Measurements from ENCODE around the gene ABR.
"Not testable (repeated sequence)": the region's sequence is repeated elsewhere in the genome, so short reads cannot be mapped to it uniquely, and the experiment has no call there.

ABR gene

DNA sequence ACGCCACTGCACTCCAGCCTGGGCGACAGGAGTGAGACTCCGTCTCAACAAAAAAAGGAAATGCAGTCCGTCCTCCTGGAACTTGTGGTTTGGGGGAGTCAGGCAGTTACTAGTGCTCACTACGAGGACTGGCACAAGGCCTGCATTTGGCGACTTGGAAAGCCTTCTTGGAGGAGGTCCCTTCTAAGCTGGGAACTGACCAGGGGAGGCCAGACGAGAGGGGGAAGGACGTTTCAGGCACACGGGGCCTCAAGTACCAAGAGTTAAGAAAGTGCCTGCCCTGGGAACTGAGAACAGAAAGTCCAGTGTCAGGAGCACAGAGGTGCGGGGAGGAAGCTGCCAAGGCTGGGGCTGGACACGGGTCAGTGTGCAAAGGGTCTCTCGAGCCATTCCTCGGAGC lies 89.9 kb downstream of the ABR start:
- DNase-seq, result no peak

GRCh38 chr17:1087381-1088241 lies 92.2 kb downstream of the ABR start:
- DNase-seq, result peak; percentile 83

DNA sequence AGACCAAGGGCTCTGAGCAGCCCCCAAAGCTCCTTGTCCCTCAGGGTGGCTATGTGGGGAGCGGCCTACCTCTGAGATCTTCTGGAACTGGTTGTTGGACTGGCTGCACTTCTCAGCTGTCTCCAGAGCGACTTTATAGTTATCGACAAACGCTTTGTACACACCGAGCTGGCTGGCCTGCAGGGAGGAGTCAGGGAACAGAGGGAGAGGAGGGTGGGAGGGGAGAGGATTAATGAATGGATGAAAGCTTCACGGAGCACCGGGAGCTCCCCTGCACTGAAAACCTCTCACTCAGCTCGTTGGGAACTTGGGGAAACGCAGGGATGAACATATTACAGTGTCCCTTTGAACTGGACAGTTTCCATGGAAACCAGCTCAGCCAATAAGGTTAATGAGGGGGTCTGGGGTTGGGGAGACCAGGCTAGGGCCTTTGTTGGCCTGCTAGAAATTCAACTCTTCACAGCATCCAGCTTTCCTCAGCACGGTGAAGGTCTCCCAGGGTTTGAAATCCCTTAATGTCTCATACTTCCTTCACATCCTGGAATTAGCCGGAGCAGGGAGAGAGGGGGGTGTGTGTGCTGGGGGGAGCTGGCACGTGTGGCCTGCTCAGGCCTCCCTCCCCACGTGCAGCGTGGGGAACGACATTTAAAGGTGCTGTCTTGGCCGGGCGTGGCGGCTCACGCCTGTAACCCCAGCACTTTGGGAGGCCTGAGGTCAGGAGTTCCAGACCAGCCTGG lies 96.2 kb downstream of the ABR start:
- DNase-seq, result no peak

DNA sequence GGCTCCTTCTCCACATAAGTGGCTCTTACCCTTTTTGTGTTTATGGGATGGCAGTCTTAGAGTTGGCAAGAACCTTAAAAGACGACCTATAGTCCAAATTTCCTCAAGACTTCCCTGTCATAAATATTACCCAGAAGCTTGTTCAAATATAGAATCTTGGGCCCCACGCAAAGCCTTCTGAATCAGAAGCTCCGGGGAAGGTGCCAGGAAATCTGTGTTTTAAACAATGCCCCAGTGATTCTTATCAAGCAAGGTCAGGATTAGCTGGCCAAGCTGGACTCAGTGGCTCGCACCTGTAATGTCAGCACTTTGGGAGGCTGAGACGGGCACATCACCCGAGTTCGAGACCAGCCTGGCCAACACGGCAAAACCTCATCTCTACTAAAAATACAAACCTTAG lies 97.2 kb downstream of the ABR start:
- DNase-seq, result no peak

GRCh38 chr17:1078831-1079561 lies 100.8 kb downstream of the ABR start:
- DNase-seq, result peak; percentile 41

- DNase-seq, result no peak
Observed at GRCh38 chr17:1077986-1078711, 101.6 kb downstream of the ABR start.

DNA sequence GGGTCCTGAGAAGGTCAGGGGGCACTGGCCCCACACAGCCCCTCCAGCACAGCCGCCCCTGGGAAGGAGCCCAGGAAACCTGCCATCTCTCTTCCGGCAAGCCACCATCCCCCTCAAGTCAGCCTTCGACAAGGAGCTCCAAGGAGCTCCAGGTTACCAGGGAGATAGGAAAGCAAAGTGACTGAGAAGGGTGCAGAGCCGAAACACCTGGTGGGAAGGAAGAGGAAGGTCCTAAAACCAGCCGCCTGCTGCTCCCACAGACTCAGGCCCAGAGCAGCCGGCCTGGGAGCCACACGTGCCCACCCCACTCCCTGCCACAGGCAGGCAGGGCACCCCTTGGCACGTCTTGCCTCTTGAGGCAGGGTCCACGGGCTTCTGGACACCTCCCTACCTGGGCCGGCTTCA lies 102.2 kb downstream of the ABR start:
- DNase-seq, result no peak

- no peak for DNase-seq
Observed at GRCh38 chr17:1076982-1077302, 102.8 kb downstream of the ABR start.

DNA sequence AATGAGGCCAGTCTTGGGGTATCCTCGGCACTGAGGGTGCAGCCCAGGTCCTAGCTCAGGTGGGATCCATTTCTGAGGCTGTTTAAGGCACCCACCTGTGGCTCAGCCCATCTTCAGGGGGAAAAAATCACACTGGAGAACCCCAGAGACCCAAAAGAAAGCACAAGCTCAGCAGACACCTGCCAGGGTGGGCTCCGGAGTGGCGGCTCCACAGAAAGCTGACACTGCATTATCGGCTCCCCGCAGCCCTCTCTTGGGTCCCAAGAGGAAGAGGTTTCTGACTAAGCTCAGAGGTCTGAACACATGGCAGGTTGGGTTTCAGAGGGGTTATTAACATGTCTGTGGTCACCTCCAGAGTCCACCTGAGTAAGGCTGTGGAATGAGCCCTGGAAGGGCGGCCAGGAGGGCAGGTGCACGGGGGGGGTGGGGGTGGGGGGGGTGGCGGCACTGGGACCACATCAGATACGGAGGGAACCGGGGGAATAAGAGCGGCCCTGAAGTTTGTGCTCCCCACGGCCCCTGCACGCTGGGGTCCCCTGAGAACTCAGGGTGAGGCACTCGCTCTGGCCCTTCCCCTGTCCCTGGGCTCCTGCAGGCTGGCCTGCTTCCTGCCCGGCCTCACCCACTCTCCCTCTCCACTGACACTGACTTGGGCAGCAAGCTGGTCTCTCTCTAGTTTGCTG lies 103.3 kb downstream of the ABR start:
- no peak for DNase-seq

DNA sequence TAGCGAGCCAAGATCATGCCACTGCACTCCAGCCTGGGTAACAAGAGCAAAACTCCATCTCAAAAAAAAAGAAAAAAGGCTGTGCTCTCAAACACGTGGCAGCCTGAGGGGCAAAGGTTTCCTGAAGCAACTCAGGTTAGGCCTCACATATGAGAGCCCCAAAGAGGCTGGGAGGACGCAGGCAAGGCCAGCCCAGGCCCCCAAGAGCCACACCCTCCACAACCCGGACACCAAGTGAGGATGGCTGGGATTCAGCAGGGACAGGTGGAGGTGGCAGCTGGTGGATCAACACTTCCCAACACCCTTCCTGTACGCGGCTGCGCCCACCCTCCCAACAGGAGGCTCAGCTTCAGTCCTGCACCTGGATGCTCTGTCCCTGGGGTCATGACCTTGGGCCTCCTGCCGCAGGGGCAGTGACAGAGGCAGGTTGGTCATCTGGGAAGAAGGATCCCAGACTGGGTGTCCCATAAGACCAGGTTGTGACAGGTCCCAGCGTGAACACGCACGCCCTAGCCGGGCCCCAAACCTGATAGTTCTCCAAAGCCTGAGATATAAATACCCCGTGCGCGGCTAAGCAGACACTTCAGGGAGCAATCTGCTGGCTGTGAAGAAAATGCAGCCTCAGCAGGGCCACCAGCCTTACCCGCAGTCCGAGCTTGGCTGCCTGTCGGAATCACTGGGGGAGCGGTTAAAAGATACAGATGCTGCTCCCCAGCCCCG lies 104.7 kb downstream of the ABR start:
- no peak for DNase-seq

GRCh38 chr17:1073963-1074625 lies 105.7 kb downstream of the ABR start:
- DNase-seq, result not testable (repeated sequence)

- DNase-seq, result no peak
Observed at GRCh38 chr17:1073241-1073962, 106.4 kb downstream of the ABR start.

DNA sequence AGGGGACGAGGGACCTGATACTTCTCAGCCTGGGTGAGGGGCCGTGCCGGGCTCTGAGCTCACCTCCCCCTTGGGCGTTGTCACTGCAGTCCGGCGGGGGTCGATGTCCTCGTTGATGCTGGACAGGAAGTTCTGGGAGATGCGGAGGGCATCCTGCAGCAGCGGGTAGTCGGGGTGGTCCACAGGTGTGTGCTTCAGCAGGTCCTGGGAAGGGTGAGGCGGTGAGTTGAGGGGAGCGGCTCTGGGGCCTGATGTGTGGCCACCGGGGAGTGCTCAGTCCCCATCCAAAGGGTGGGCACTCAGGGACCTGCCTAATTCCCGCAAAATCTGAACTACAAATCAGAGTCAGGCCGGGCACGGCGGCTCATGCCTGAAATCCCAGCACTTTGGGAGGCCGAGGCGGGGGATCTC lies 107.2 kb downstream of the ABR start:
- no peak for DNase-seq

GRCh38 chr17:1071103-1071825 lies 108.5 kb downstream of the ABR start:
- no peak for DNase-seq

DNA sequence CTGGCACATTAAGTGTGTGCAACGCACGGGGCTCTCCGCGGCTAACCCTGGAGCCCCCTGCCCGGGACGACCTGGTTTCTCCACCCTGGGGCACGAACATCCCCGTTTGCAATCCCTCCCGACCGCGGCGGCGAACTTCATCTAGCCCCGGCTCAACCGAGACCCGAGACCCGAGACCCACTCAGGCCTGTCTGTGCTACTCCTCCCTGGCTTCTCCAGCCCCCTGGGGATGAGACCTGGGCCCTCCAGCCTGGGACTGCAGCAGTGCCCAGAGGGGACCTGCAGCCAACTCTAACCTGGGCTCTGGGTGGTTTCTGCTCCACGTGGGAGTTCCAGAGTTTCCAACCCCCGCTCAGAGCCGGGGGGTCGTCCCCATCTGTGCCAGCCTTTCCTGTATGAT lies 109.4 kb downstream of the ABR start:
- no peak for DNase-seq

DNA sequence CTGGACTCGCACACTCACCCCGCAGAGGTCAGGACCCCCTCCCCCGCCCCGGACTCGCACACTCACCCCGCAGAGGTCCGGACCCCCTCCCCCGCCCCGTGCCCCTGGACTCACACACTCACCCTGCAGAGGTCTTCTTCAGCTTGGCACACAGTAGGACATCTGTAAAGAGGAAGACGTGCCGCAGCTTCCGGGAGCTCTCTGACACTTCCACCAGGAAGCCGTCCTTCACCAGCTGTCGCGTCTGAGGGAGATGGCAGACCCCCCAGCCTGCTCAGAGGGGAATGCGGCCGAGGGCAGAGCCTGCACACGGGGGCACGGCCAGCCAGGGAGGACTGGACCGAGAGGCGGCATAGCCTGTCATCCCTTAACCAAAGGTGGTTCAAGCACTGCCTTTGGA lies 109.9 kb downstream of the ABR start:
- no peak for DNase-seq

DNA sequence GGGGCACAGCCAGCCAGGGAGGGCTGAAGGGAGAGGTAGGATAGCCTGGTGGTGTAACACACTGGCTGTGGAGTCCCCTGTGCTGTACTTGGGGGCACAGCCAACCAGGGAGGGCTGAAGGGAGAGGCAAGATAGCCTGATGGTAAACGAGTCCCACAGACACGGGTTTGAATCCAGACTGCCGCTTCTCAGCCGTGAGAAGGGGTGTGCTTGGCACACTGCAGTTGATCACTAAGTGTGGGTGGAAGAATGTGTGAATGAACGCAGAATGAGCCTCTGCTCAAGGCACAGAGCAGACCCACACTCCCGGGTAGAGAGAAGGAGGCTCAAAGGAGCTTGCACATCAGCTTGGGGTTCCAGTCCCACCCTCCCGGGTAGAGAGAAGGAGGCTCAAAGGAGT lies 111.4 kb downstream of the ABR start:
- no peak for DNase-seq

- no peak for DNase-seq
Observed at GRCh38 chr17:1067282-1067956, 112.4 kb downstream of the ABR start.

DNA sequence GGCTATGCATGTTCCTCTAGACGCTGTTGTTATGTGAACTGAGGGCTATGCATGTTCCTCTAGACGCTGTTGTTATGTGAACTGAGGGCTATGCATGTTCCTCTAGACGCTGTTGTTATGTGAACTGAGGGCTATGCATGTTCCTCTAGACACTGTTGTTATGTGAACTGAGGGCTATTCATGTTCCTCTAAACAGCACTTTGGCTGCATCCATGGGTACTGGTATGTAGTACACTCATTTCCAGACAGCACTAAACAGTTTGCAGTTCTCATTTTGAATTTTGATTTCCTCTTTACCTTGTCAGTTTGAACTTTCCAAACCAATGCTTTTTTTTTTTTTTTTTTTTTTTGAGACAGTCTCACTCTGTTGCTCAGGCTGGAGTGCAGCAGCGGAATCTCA lies 114.4 kb downstream of the ABR start:
- not testable (repeated sequence) for DNase-seq

All from DMS153 (cell line).